ENCODE results near the gene RAB21.

DNA sequence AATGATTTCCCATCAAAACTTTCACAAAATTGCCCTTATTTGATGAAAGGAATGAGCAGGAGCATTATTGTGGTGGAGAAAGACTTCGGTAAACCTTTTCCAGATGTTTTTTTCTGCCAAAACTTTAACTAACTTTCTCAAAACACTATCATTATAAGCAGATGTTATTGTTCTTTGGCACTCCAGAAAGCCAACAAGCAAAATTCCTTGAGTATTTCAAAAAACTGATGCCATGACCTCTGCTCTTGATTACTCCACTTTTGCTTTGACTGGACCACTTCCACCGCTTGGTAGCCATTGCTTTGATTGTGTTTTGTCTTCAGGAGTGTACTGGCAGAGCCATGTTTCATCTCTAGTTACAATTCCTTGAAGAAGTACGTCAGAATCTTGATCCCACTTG lies 29.7 kb upstream of the RAB21 start:
- TF ChIP-seq CTCF (IDR thresholded peaks at IDR 0.05) = no peak
- peak in 1 of 2 donors; percentile 59 for TF ChIP-seq EP300 (IDR thresholded peaks at IDR 0.05)
- TF ChIP-seq POLR2A (IDR thresholded peaks at IDR 0.05) = no peak
